Keratinocyte (primary cell): ENCODE measurements around the gene WDR46.

ENCODE experiments used
- EZH2 ChIP-seq: IDR thresholded peaks from one replicate; pipeline ENCODE4 v1.6.1; 2012; ENCODE audit warnings: inconsistent platforms, mild to moderate bottlenecking, low read length, moderate library complexity
- TF ChIP-seq, protein P1 (sequence below), 3 experiments: IDR thresholded peaks in 1 of 3; conservative IDR thresholded peaks in 1 of 3; optimal IDR thresholded peaks in 1 of 3; 2 replicates in 2 of 3; 3 replicates in 1 of 3; pipeline versions ENCODE3 to v1.5.1; 2011; ENCODE audit warnings: low read length in 3 of 3, mild to moderate bottlenecking in 3 of 3, moderate library complexity in 2 of 3, control low read depth in 1 of 3, inconsistent platforms in 1 of 3; ENCODE audit not compliant: insufficient read depth in 2 of 3; ENCODE audit errors: extremely low read depth in 1 of 3

DNA sequence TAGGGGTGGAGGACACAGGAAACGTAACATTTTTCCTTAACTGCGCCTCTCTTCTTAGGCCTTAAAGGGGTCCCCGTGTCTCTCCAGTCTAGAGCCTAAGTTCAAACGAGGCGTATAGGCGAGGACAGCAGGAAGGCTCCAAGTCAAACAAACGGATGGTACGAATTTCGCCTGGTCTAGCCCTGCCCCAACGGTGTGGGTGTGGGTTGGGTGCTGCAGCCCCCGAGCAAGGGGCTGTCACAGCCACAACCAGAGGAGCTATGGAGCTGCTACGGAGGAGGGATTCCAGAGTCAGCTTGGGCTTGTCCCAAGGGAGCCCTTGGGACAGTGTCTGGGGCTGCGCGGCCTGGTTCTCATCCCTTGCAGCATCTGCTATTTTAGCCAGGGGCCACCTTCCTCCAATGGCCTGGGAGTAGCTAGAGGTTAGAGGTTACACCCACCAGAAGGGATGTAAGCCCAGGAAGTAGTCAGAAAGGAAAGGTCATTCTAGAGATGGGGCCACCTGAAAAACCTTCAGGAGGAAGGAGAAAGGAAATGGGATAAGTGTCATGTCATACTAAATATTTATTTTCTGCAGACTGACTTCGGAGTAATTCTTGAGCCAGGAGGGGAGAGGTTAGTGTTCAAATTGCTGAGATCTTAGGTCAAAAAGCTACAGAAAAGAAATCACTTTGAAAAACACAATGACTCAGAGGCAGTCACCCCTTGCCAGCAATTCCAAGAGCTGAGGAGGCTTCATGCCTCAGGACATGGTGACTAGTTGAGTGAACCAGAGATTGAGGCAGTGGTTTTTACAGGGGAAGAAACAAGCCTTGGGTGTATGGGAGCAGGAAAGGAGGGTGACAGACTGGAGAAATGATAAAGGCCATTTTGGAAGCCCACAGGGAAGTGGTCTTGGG lies 39.1 kb downstream of the WDR46 start:
- TF ChIP-seq, protein P1, sequence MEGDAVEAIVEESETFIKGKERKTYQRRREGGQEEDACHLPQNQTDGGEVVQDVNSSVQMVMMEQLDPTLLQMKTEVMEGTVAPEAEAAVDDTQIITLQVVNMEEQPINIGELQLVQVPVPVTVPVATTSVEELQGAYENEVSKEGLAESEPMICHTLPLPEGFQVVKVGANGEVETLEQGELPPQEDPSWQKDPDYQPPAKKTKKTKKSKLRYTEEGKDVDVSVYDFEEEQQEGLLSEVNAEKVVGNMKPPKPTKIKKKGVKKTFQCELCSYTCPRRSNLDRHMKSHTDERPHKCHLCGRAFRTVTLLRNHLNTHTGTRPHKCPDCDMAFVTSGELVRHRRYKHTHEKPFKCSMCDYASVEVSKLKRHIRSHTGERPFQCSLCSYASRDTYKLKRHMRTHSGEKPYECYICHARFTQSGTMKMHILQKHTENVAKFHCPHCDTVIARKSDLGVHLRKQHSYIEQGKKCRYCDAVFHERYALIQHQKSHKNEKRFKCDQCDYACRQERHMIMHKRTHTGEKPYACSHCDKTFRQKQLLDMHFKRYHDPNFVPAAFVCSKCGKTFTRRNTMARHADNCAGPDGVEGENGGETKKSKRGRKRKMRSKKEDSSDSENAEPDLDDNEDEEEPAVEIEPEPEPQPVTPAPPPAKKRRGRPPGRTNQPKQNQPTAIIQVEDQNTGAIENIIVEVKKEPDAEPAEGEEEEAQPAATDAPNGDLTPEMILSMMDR (optimal IDR thresholded peaks at IDR 0.05 in 1 of 3, IDR thresholded peaks at IDR 0.05 in 1 of 3, conservative IDR thresholded peaks at IDR 0.05 in 1 of 3; ENCODE audit: extremely low read depth in 1 of 3, insufficient read depth in 2 of 3, low read length in 3 of 3) = no peak
- TF ChIP-seq EZH2 = no peak
